Measurements from ENCODE around the gene ZNF79. TPM values are rescaled to one million over a fixed set of nuclear protein-coding genes. Genes with fewer than 3 reads are reported as not detected.

ZNF79 gene
- total and polyA plus RNA-seq, 2 experiments from 2014 or later, result 4.2 to 6.9 TPM

DNA sequence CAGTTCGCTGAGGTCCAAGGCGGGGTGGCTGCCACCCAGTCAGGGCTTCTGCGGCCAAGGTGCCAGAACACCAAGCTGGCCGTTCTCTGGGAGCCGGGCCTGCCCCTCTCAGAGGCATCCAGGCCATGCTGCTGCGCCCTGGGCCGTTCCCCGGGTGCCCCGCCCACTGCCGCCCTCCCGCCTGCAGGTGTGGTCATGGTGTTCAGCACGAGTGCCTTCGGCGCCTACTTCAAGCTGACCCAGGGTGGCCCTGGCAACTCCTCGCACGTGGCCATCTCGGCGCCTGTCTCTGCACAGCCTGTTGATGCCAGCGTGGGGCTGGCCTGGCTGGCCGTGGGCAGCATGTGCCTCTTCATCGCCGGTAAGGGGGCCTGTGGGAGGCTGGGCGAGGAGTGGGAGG lies 19.6 kb upstream of the ZNF79 start:
- Histone ChIP-seq H3K4me1 (ENCODE audit: insufficient read depth) (no peaks in the 10 kb centered on the region), H3K79me2 (ENCODE audit: insufficient read depth) (no peaks in the 10 kb centered on the region), H3K27me3 (replicated peaks; ENCODE audit: insufficient read depth) (no peaks in the 10 kb centered on the region), H3K27ac (no peak overlapping the region), H3K4me2 (ENCODE audit: unreplicated experiment) (no peak overlapping the region), H3K36me3 (ENCODE audit: low read depth) (no peaks in the 10 kb centered on the region), H2AFZ (no peak overlapping the region), H4K20me1 (ENCODE audit: insufficient read depth) (no peaks in the 10 kb centered on the region), H3K4me3 (no peak overlapping the region), H3K9me3 (ENCODE audit: low read depth) (no peaks in the 10 kb centered on the region), H3K9me2 (ENCODE audit: insufficient read depth) (no peaks in the 10 kb centered on the region), H3K9ac (no peak overlapping the region), H3F3A (ENCODE audit: insufficient read depth) (no peaks in the 10 kb centered on the region)
- 92 to 93% methylated on average over 21 to 23 of the region's 23 CpGs for WGBS, 2 experiments (ENCODE audit: low coverage in 1 of 2, low lambda C conversion rate in 2 of 2, missing lambda C conversion rate in 2 of 2)
- TF ChIP-seq EZH2phosphoT487 (IDR thresholded peaks at IDR 0.05; ENCODE audit: insufficient read depth, low read depth) (no peak), EZH2 (IDR thresholded peaks at IDR 0.05; ENCODE audit: insufficient read depth, poor library complexity, severe bottlenecking) (no peak)
- DNase-seq, result no peak
- in situ Hi-C loops (cut with MboI), result no loop called here

DNA sequence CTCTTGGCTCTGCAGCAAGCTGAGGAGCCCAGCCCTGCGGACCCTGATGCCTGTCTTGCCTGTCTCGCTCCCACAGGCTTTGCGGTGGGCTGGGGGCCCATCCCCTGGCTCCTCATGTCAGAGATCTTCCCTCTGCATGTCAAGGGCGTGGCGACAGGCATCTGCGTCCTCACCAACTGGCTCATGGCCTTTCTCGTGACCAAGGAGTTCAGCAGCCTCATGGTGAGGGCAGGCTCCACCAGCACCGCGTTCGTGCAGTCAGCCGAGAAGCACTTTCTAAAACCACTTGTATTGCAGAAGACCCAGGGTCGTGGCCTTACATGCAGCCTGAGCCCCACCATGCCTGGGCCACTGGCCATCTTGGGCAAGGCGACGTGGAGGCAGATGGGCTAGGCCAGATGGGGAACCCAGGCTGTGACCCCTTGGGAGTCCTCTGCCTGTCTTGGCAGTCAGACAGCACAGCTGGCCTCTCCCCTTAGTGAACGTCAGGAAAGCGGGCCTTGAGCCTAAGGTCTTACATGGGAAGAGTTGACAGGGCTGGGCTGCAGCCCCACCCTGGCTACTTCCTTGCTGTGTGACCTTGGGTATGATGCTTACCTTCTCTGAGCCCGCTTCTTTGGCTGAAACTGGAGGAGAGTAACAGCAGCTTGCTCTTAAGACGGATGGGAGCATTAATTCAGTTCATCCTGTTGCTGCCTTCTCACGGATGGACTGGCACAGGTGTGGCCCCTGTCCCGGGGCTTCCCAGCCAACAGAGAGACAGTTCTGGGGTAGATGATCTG lies 18.6 kb upstream of the ZNF79 start:
- H4K20me1 ChIP-seq (ENCODE audit: insufficient read depth), result no peaks in the 10 kb centered on the region
- H3K36me3 ChIP-seq (ENCODE audit: low read depth), result no peaks in the 10 kb centered on the region
- H3K4me2 ChIP-seq (ENCODE audit: unreplicated experiment), result no peak overlapping the region
- no peaks in the 10 kb centered on the region for H3K9me2 ChIP-seq (ENCODE audit: insufficient read depth)
- H3K9me3 ChIP-seq (ENCODE audit: low read depth), result no peaks in the 10 kb centered on the region
- no peaks in the 10 kb centered on the region for H3K27me3 ChIP-seq (replicated peaks; ENCODE audit: insufficient read depth)
- no peaks in the 10 kb centered on the region for H3F3A ChIP-seq (ENCODE audit: insufficient read depth)
- no peaks in the 10 kb centered on the region for H3K79me2 ChIP-seq (ENCODE audit: insufficient read depth)
- 95 to 96% methylated on average over 20 of the region's 20 CpGs for WGBS, 2 experiments (ENCODE audit: low coverage in 1 of 2, low lambda C conversion rate in 2 of 2, missing lambda C conversion rate in 2 of 2)
- no peak for DNase-seq
- no peak overlapping the region for H3K9ac ChIP-seq
- no peaks in the 10 kb centered on the region for H3K4me1 ChIP-seq (ENCODE audit: insufficient read depth)
- in situ Hi-C loops (cut with MboI), result no loop called here
- TF ChIP-seq EZH2phosphoT487 (IDR thresholded peaks at IDR 0.05; ENCODE audit: insufficient read depth, low read depth) (no peak), EZH2 (IDR thresholded peaks at IDR 0.05; ENCODE audit: insufficient read depth, poor library complexity, severe bottlenecking) (no peak)
- no peak overlapping the region for H3K27ac ChIP-seq
- no peak overlapping the region for H3K4me3 ChIP-seq
- no peak overlapping the region for H2AFZ ChIP-seq

DNA sequence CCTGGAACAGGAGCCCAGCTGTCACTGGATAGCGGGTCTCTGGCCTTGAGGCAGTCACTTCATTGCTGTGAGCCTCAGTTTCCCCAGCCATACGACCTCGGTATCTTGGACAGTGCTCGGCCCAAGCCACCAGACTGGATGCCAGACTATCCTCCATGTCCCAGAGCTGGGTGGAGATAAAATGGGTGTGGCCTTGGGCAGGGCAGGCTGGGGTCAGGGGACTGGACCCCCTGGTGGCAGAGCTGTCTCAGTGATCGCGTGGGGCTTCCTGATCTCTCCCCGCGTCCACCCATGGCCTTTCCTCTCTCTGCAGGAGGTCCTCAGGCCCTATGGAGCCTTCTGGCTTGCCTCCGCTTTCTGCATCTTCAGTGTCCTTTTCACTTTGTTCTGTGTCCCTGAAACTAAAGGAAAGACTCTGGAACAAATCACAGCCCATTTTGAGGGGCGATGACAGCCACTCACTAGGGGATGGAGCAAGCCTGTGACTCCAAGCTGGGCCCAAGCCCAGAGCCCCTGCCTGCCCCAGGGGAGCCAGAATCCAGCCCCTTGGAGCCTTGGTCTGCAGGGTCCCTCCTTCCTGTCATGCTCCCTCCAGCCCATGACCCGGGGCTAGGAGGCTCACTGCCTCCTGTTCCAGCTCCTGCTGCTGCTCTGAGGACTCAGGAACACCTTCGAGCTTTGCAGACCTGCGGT lies 17.2 kb upstream of the ZNF79 start:
- no peak overlapping the region for H3K4me3 ChIP-seq
- H3K9me2 ChIP-seq (ENCODE audit: insufficient read depth), result no peaks in the 10 kb centered on the region
- H3F3A ChIP-seq (ENCODE audit: insufficient read depth), result no peaks in the 10 kb centered on the region
- no peaks in the 10 kb centered on the region for H3K9me3 ChIP-seq (ENCODE audit: low read depth)
- TF ChIP-seq EZH2 (IDR thresholded peaks at IDR 0.05; ENCODE audit: insufficient read depth, poor library complexity, severe bottlenecking), result no peak
- no peak for TF ChIP-seq EZH2phosphoT487 (IDR thresholded peaks at IDR 0.05; ENCODE audit: insufficient read depth, low read depth)
- no peak overlapping the region for H3K27ac ChIP-seq
- no peak overlapping the region for H3K9ac ChIP-seq
- in situ Hi-C loops (cut with MboI), result no loop called here
- H3K27me3 ChIP-seq (replicated peaks; ENCODE audit: insufficient read depth), result no peaks in the 10 kb centered on the region
- DNase-seq, result no peak
- H3K4me2 ChIP-seq (ENCODE audit: unreplicated experiment), result no peak overlapping the region
- no peaks in the 10 kb centered on the region for H3K79me2 ChIP-seq (ENCODE audit: insufficient read depth)
- WGBS, 2 experiments (ENCODE audit: low coverage in 1 of 2, low lambda C conversion rate in 2 of 2, missing lambda C conversion rate in 2 of 2), result 92 to 95% methylated on average over 13 of the region's 13 CpGs
- H2AFZ ChIP-seq, result no peak overlapping the region
- H3K4me1 ChIP-seq (ENCODE audit: insufficient read depth), result no peaks in the 10 kb centered on the region
- H4K20me1 ChIP-seq (ENCODE audit: insufficient read depth), result no peaks in the 10 kb centered on the region
- H3K36me3 ChIP-seq (ENCODE audit: low read depth), result no peaks in the 10 kb centered on the region

DNA sequence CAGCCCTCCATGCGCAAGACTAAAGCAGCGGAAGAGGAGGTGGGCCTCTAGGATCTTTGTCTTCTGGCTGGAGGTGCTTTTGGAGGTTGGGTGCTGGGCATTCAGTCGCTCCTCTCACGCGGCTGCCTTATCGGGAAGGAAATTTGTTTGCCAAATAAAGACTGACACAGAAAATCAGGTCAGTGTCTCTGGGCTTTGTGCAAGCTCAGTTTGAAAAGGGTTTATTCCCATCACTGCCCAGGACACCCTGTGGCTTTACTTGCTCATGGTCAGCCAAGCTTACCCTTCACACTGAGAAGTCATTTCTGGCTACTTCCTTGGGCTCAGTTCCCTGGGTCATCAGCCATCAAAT lies 16.7 kb upstream of the ZNF79 start:
- no peak for TF ChIP-seq EZH2 (IDR thresholded peaks at IDR 0.05; ENCODE audit: insufficient read depth, poor library complexity, severe bottlenecking)
- WGBS, 2 experiments (ENCODE audit: low coverage in 1 of 2, low lambda C conversion rate in 2 of 2, missing lambda C conversion rate in 2 of 2), result 97 to 99% methylated on average over 6 of the region's 6 CpGs
- Histone ChIP-seq H3K9ac (no peak overlapping the region), H3K4me3 (no peak overlapping the region), H3K36me3 (ENCODE audit: low read depth) (no peaks in the 10 kb centered on the region), H2AFZ (no peak overlapping the region), H3K4me2 (ENCODE audit: unreplicated experiment) (no peak overlapping the region), H3K9me2 (ENCODE audit: insufficient read depth) (no peaks in the 10 kb centered on the region), H3K27ac (no peak overlapping the region), H3K27me3 (replicated peaks; ENCODE audit: insufficient read depth) (no peaks in the 10 kb centered on the region), H3K9me3 (ENCODE audit: low read depth) (no peaks in the 10 kb centered on the region), H3F3A (ENCODE audit: insufficient read depth) (no peaks in the 10 kb centered on the region), H3K4me1 (ENCODE audit: insufficient read depth) (no peaks in the 10 kb centered on the region), H3K79me2 (ENCODE audit: insufficient read depth) (no peaks in the 10 kb centered on the region), H4K20me1 (ENCODE audit: insufficient read depth) (no peaks in the 10 kb centered on the region)
- in situ Hi-C loops (cut with MboI), result no loop called here
- DNase-seq, result no peak
